ENCODE results near the gene PLD3. TPM values are rescaled to one million over a fixed set of nuclear protein-coding genes. Genes with fewer than 3 reads are reported as not detected.

The PLD3 gene, protein sequence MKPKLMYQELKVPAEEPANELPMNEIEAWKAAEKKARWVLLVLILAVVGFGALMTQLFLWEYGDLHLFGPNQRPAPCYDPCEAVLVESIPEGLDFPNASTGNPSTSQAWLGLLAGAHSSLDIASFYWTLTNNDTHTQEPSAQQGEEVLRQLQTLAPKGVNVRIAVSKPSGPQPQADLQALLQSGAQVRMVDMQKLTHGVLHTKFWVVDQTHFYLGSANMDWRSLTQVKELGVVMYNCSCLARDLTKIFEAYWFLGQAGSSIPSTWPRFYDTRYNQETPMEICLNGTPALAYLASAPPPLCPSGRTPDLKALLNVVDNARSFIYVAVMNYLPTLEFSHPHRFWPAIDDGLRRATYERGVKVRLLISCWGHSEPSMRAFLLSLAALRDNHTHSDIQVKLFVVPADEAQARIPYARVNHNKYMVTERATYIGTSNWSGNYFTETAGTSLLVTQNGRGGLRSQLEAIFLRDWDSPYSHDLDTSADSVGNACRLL
- 232 and 245 TPM in 2 replicates for total RNA-seq (2014; rRNA removed; shearing (Covaris generic))

DNA sequence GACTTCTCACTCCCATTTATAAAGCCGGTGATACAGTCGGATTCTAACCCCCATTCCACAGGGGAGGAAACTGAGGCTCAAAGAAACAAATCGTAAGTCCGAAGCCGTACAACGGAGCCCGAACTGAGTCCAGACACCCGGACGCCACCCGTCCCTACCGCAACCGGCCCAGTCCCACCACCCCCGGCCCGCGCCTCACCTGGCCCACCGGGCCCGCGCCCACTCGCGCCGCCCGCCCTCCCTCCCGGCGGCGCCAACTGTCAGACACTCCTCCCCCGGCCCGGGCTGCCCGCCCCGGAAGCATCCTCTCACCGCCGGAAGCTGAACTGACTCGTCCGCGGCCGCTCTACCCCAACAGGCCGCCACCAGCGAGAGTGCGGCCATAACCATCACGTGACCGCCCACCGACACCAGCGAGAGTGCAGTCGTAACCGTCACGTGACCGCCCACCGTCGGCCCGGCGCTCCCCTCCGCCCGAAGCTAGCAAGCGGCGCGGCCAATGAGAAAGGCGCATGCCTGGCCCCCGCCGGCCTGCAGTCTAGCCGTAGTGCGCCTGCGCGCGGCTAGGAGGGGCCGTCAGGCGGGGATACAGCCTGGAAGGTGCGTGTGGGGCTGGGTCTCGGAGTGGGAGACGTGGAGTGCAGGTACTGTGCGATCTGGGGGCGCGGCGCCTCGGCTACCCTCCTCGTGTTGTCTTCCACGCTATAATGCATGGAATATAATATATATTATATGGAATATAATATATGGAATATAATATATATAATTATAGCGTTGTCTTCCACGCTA, at the start of gene PLD3, which contains the start of gene C19orf47:
PLD3 (plus strand) TSS at position 571 of the 789 bp plus-strand sequence. CDS start 17,789 bp downstream, outside the sequence.
C19orf47 (minus strand) TSS at position 273 of the 789 bp plus-strand sequence. CDS start 6,540 bp downstream, outside the sequence.
- peak; percentile 99 for DNase-seq (ENCODE audit: low spot score)
- in situ Hi-C loops (cut with HindIII; ENCODE audit: low sequenced_read_pairs) = no loop called here

GRCh38 chr19:40300668-40301067, 47.8 kb upstream of the PLD3 start:
- in situ Hi-C loops (cut with HindIII; ENCODE audit: low sequenced_read_pairs) = no loop called here
- DNase-seq (ENCODE audit: low spot score) = no peak

DNA sequence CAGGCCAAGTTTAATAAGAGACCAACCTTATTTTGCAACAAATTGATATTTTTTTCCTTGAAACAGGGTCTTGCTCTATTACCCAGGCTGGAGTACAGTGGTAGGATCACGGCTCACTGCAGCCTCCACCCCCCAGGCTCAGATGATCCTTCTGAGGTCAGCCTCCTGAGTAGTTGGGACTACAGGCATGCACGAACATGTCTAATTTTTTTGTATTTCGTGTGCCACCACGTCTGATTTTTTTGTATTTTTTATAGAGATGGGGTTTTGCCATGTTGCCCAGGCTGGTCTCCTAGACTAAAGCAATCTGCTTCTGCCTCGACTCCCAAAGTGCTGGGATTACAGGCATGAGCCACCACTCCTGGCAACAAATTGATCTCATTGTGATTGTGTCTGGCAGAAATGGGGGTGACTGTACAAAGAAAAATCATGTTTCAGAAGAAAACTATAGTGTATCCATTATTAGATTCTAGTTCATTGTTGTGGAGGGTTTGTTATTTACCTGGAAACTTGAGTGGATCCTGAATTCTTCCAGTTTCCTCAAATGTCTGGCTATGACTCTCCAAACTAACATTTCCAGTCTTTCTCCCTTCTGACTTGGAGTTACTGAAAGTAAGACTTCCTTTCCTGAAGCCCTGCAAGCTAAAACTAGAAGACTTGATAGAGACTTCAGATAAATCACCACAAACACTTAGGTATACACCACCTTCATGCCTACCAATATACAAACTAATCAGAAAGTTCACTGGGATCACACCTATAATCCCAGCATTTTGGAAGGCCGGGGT, 46.1 kb upstream of the PLD3 start:
- in situ Hi-C loops (cut with HindIII; ENCODE audit: low sequenced_read_pairs) = no loop called here
- no peak for DNase-seq (ENCODE audit: low spot score)

GRCh38 chr19:40303765-40304164, 44.7 kb upstream of the PLD3 start:
- no peak for DNase-seq (ENCODE audit: low spot score)
- in situ Hi-C loops (cut with HindIII; ENCODE audit: low sequenced_read_pairs) = no loop called here

GRCh38 chr19:40304306-40304705, 44.2 kb upstream of the PLD3 start:
- DNase-seq (ENCODE audit: low spot score) = no peak

GRCh38 chr19:40305403-40305802, 43.1 kb upstream of the PLD3 start:
- in situ Hi-C loops (cut with HindIII; ENCODE audit: low sequenced_read_pairs) = no loop called here
- DNase-seq (ENCODE audit: low spot score) = peak; percentile 87

More at GRCh38 chr19:40304306-40304705, 44.2 kb upstream of the PLD3 start:
- in situ Hi-C loops (cut with HindIII; ENCODE audit: low sequenced_read_pairs) = no loop called here

- no peak for DNase-seq (ENCODE audit: low spot score)
- in situ Hi-C loops (cut with HindIII; ENCODE audit: low sequenced_read_pairs) = no loop called here
Observed at GRCh38 chr19:40309666-40310065, 38.8 kb upstream of the PLD3 start.

DNA sequence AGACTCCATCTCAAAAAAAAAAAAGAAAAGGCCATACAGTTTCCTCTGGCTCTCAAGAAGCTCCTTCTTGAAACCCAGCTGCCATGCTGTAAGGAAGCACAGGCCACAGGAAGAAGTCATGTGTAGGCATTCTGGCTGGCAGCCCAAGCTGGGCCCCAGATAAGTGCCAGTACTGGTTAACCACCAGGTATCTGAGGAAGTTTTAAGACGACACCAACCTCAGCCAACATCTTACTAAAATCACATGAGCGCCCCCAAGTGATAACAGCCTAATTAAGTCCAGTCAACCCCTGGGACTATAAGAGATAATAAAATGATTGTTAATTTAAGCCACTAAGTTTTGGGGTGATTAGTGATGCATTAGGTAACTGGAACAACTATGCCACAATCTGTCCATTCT, 36.0 kb upstream of the PLD3 start:
- in situ Hi-C loops (cut with HindIII; ENCODE audit: low sequenced_read_pairs) = no loop called here
- DNase-seq (ENCODE audit: low spot score) = no peak

DNA sequence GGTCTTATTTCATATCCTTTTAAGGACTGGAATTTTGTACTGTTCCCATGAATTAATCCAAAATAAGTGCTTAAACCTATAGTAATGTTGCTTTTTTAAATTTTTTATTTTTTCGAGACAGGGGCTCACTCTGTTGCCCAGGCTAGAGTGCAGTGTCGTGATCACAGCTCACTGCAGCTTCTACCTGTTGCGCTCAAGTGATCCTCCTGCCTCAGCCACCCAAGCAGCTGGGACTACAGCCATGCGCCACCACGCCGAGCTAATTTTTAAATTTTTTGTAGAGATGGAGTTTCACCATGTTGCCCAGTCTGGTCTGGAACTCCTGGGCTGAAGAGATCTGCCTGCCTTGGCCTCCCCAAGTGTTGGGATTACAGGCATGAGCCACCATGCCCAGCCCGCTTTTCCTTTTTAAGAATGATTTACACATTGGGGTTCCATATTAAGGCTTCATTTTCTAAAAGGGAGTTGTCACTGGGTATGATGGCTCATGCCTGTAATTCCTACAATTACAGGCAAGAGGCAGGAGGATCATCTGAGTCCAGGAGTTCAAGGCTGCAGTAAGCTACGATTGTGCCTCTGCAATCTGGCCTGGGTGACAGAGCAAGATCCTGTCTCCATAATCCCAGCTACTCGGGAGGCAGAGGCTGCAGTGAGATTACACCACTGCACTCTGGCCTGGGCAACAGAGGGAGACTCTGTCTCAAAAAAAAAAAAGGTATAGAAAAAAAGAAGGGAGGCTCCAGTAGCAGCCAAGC, 35.1 kb upstream of the PLD3 start:
- DNase-seq (ENCODE audit: low spot score) = no peak
- in situ Hi-C loops (cut with HindIII; ENCODE audit: low sequenced_read_pairs) = no loop called here

DNA sequence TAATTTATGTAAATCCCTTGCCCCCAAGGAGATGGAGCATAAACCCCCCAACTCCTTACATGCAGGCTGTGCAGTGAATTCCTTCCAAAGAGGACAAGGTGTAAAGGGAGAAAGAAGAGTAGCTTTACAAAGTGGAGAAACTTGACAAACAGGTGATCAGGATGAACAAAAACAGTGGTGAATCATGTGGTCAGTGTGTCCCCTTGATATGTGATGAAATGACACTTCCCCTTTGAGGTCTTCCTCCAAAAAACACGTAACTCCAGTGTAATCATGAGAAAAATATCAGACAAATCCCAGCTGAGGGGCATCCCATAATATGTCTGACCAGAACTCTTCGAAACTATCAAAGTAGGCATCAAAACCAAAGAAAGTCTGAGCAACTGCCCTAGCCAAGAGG, 33.8 kb upstream of the PLD3 start:
- no peak for DNase-seq (ENCODE audit: low spot score)
- in situ Hi-C loops (cut with HindIII; ENCODE audit: low sequenced_read_pairs) = no loop called here

DNA sequence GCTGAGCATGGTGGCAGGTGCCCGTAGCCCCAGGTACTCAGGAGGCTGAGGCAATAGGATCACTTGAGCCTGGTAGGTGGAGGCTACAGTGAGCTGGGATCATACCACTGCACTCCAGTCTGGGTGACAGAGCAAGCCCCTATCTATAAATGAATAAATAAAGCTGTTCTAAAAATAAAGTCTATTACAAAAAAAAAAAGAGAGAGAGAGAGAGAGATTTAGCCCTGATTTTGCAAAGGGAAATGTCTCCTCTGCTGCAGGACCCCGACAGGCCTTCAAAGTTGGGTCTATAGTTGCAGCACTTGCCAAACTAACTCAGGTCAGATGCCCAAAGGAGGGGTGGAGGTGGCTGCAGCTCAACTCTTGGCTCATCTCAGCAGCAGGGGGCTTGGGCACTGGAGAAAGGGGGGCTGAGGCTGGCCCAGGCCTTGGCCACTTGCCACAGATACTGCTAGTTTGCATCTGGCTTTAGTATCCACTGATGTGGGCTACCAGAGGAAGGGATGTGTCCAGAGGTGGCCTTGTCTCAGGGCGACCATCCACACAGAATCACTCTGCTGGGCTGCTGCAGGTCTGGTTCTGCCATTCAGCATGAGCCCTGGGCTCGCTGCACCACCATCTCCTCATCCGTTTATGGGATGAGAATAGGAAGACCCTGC, 32.6 kb upstream of the PLD3 start:
- DNase-seq (ENCODE audit: low spot score) = no peak
- in situ Hi-C loops (cut with HindIII; ENCODE audit: low sequenced_read_pairs) = no loop called here

GRCh38 chr19:40317338-40317737, 31.2 kb upstream of the PLD3 start:
- in situ Hi-C loops (cut with HindIII; ENCODE audit: low sequenced_read_pairs) = no loop called here
- no peak for DNase-seq (ENCODE audit: low spot score)

GRCh38 chr19:40320558-40320935, 27.9 kb upstream of the PLD3 start:
- no peak for DNase-seq (ENCODE audit: low spot score)
- in situ Hi-C loops (cut with HindIII; ENCODE audit: low sequenced_read_pairs) = no loop called here

DNA sequence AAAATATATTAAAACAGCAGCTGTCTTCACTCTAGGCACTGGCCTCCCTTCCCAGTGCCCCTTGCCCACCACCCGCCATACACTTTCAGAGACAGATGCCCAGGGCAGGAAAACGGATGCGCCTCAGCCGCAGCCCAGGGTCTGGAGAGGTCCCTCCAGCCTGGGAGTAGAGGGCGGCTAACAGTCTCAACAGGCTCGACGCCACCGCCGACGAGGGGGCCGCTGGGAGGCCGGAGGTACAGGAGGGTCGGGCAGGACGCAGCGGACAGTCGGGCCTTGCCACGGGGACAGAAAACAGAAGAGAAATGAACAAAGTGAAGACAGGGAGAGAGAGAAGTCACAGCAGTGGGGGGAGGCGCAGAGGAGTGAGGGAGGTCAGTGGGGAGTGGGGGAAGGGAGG, 27.4 kb upstream of the PLD3 start:
- no peak for DNase-seq (ENCODE audit: low spot score)
- in situ Hi-C loops (cut with HindIII; ENCODE audit: low sequenced_read_pairs) = no loop called here

- no peak for DNase-seq (ENCODE audit: low spot score)
- in situ Hi-C loops (cut with HindIII; ENCODE audit: low sequenced_read_pairs) = no loop called here
Observed at GRCh38 chr19:40321566-40322270, 26.8 kb upstream of the PLD3 start.

GRCh38 chr19:40322271-40322610, 26.3 kb upstream of the PLD3 start:
- no peak for DNase-seq (ENCODE audit: low spot score)
- in situ Hi-C loops (cut with HindIII; ENCODE audit: low sequenced_read_pairs) = no loop called here

DNA sequence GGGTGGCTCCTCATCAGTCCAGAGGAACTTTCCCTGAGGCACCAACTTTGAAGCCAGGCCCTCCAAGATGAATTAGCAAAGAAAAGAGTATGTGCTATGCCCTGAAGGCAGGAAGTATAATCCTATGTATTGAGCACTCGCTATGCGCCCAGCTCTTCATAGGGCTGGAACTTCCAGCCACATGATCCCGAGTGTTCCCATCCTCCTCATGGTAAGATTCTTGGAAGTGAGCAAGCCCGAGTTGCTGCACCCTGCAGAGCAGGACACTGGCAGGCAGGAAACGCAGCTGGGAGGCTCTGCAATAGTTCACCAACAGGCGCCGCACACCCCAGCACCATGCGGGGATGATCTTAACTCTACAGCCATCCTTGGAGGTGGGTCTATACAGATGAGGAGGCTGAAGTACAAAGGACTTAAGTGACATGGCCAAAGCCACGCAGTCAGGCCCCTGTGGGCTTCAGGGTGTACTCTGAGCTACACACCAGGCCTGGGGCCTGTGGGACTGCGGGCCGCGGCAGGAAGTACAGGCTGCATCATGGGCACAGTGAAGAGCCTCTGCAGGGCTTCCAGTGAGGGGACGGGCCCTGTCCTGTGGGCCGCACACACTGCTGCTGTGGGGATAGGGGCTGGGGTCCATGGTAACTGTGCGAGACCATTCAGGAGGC, 25.4 kb upstream of the PLD3 start:
- in situ Hi-C loops (cut with HindIII; ENCODE audit: low sequenced_read_pairs) = no loop called here
- no peak for DNase-seq (ENCODE audit: low spot score)

Measured in G401 (cell line).